Eye (tissue), 1 donor: Measurements from ENCODE around the gene ASRGL1.
A peak's percentile ranks its signal among the peaks of the same experiment; 100 is the strongest.
"Not testable (repeated sequence)": the region's sequence is repeated elsewhere in the genome, so short reads cannot be mapped to it uniquely, and the experiment has no call there.

Experiments used
- DNase-seq: peaks from one replicate; pipeline ENCODE4 v3.0.0-alpha.2; 2015

The ASRGL1 gene

DNA sequence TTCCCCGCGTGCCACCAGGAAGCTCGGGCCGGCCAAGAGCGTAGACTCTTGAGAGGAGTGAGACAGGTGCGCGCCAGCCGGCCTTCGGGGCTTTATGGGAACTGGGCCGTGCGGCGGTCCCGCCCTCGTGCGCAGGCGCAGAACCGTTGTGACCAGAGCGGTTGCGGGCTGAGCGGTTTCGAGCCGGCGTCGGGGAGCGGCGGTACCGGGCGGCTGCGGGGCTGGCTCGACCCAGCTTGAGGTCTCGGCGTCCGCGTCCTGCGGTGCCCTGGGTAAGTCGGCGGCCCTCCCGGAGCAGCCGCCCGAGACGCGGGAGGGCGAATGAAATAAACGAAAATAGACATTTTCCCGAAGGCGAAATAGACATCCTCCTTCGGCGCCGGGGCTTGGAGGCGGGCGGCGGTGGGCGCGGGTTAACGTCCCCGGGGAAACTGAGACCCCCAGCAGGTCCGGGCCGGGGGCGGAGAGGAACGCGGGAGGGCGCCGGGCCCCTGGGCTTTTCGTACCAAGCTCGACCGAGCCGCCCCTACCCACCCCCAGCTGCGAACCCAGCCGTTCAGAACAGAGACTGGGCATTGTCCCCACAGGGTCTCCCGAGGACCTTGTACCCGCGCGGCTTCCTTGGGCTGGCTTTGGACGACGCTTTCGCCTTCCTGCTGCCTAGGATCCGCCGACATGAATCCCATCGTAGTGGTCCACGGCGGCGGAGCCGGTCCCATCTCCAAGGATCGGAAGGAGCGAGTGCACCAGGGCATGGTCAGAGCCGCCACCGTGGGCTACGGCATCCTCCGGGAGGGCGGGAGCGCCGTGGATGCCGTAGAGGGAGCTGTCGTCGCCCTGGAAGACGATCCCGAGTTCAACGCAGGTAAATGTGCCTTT is at the start of gene ASRGL1:
ASRGL1 (plus strand) TSS at position 146 of the 879 bp plus-strand sequence; CDS start at position 676, 530 bp downstream.
- peak; percentile 91 for DNase-seq

- DNase-seq: peak; percentile 52
Measured at GRCh38 chr11:62295504-62295903, 41.7 kb upstream of the ASRGL1 start.

- no peak for DNase-seq
Measured at GRCh38 chr11:62298975-62299374, 38.3 kb upstream of the ASRGL1 start, which contains the start of gene SCGB1D4. TSS of gene SCGB1D4 (minus strand) at chr11:62299075. CDS start at chr11:62299010, 65 bp downstream.

DNA sequence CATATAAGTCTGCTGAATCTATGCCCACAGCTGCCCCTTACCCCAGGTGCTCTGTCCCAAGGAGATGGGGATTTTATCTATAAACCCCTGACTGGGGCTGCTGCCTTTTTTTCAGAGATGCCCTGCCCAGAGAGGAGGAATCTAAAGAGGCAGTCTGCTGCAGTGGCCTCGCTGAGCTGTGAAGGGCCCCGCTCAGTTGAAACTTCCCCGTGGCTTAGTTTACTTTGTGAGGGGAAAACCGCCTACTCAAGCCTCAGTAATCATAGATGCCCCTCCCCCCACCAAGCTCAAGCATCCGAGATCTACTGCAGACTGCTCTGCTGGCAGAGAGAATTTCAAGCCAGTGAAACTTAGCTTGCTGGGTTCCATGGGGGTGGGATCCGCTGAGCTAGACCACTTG is 31.0 kb upstream of the ASRGL1 start:
- no peak for DNase-seq

- no peak for DNase-seq
Measured at GRCh38 chr11:62307950-62308349, 29.3 kb upstream of the ASRGL1 start.

DNA sequence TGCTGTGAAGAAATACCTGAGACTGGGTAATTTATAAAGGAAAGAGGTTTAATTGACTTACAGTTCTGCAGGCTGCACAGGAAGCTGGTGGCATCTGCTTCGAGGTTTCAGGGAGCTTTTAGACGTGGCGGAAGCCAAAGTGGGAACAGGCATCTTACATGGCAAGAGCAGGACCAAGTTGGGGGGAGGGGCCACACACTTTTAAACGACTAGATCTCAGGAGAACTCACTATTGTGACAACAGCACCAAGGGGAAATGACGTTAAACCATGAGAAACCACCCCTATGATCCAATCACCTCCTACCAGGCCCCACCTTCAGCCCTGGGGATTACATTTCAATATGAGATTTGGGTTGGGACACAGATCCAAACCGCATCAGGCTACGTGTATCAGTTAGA is 27.3 kb upstream of the ASRGL1 start:
- DNase-seq: no peak

- DNase-seq: no peak
Measured at GRCh38 chr11:62315431-62315830, 21.8 kb upstream of the ASRGL1 start.

GRCh38 chr11:62322524-62322923 is 14.7 kb upstream of the ASRGL1 start:
- DNase-seq: no peak

DNA sequence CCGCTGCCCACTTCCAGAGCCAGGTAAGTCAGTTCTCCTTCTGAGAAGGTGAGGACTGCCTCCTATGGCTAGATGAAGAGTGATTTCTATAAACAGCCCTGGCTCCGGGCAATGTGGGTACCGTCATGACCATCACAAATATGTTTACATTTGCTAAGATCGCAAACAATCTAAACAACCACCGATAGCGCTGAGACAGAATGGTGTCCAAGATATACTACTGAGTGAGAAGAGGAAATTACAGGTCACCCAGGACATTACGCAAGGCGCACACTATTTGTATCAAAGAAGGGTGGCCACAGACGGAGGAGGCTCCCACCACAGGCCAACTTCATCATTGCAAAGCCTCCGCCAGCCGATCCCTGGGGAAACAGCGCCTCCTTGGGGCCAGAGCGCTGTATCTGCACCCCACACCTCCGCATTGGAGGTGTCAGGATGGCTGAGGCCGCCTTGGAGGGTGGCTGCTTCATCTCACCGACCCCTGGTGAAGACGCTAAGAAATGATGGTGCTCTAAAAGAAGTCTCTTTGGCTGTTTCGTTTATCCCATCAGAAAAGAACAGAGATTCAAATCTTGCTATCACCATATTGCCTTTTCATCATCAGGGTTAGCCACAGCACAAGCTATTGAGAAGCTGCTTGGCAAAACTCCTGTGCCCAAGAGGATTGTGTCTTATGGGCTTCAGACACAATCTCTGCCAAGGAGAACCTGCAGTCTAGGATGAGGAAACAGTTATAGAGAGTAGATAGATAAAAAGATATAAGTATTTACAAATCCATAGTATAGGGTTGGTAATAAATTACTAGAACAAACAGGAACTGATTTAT is 12.3 kb upstream of the ASRGL1 start:
- DNase-seq: peak; percentile 42

DNA sequence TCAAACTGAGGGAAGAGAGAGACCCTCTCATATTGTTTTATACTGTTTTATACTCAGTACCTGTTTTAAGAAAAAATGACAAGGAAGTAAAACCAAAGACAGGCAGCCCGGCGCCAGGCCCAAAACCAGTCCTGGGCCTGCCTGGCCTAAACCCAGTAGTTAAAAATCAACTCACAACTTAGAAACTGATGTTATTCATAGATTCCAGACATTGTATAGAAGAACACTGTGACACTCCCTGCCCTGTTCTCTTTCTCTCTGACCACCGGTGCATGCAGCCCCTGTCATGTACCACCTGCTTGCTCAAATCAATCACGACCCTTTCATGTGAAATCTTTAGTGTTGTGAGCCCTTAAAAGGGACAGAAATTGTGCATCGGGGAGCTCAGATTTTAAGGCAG is 11.5 kb upstream of the ASRGL1 start:
- DNase-seq: not testable (repeated sequence)

- DNase-seq: not testable (repeated sequence)
Measured at GRCh38 chr11:62326719-62327118, 10.5 kb upstream of the ASRGL1 start.

GRCh38 chr11:62327541-62327940 is 9.7 kb upstream of the ASRGL1 start:
- not testable (repeated sequence) for DNase-seq

GRCh38 chr11:62331264-62331663 is 6.0 kb upstream of the ASRGL1 start:
- DNase-seq: not testable (repeated sequence)

GRCh38 chr11:62333768-62334167 is 3.5 kb upstream of the ASRGL1 start:
- no peak for DNase-seq

DNA sequence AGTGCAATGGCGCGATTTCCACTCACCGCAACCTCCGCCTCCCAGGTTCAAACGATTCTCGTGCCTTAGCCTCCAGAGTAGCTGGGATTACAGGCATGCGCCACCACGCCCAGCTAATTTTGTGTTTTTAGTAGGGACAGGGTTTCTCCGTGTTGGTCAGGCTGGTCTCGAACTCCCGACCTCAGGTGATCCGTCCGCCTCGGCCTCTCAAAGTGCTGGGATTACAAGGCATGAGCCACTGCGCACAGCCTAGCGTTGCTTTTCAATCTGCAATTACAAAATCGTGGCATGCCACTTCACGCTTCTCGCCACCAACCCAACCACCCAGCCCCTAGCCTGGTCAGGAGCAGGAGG is 322 bp upstream of the ASRGL1 start:
- DNase-seq: not testable (repeated sequence)

- no peak for DNase-seq
Measured at GRCh38 chr11:62338218-62338617, 970 bp downstream of the ASRGL1 start.

- DNase-seq: peak; percentile 56
Measured at GRCh38 chr11:62340269-62340901, 3.1 kb downstream of the ASRGL1 start.

GRCh38 chr11:62341588-62341987 is 4.3 kb downstream of the ASRGL1 start:
- DNase-seq: no peak

GRCh38 chr11:62343646-62344190 is 6.5 kb downstream of the ASRGL1 start:
- not testable (repeated sequence) for DNase-seq

- no peak for DNase-seq
Measured at GRCh38 chr11:62344210-62344609, 7.0 kb downstream of the ASRGL1 start.

- DNase-seq: no peak
Measured at GRCh38 chr11:62345861-62346260, 8.6 kb downstream of the ASRGL1 start.

- DNase-seq: no peak
Measured at GRCh38 chr11:62352355-62353336, 15.4 kb downstream of the ASRGL1 start.
